Heart left ventricle (tissue), 16 donors: ENCODE data around the gene TTLL11. TPM values are rescaled to one million over a fixed set of nuclear protein-coding genes. Genes with fewer than 3 reads are reported as not detected.

Experiments used
- ATAC-seq, 4 donors: fragments of 200-7000 bp; cut with Tn5 transposase; one replicate each; pipeline ENCODE4 v1.9.1; 2020 to 2022; ENCODE audit warnings: moderate library complexity in 4 of 4, mild to moderate bottlenecking in 3 of 4, moderate number of reproducible peaks in 1 of 4
- DNase-seq, 5 donors: peaks; one replicate each; pipeline ENCODE4 v3.0.0-alpha.2; 2020
- H3K27ac ChIP-seq, 12 donors: fragments of 200-600 bp; sonication (generic) in 4 of 12; one replicate each; pipeline versions ENCODE4 v1.5.0 to v1.8.0; 2016 to 2022; ENCODE audit warnings: mild to moderate bottlenecking in 2 of 12
- H3K27me3 ChIP-seq, 9 donors: fragments of 200-600 bp; sonication (generic) in 2 of 9; one replicate each; pipeline versions ENCODE4 v1.5.1 to v1.8.0; 2016 to 2022; ENCODE audit warnings: mild to moderate bottlenecking in 3 of 9
- H3K36me3 ChIP-seq, 9 donors: fragments of 200-600 bp; sonication (generic) in 2 of 9; one replicate each; pipeline versions ENCODE4 v1.5.0 to v1.8.0; 2018 to 2022; ENCODE audit warnings: mild to moderate bottlenecking in 2 of 9
- H3K4me1 ChIP-seq, 12 donors: fragments of 200-600 bp; sonication (generic) in 4 of 12; one replicate each; pipeline versions ENCODE4 v1.5.0 to v1.8.0; 2016 to 2022; ENCODE audit warnings: mild to moderate bottlenecking in 3 of 12
- H3K4me3 ChIP-seq, 12 donors: fragments of 200-600 bp; sonication (generic) in 4 of 12; one replicate each; pipeline versions ENCODE4 v1.5.0 to v1.8.0; 2017 to 2022; ENCODE audit warnings: mild to moderate bottlenecking in 9 of 12, moderate library complexity in 4 of 12
- H3K9me3 ChIP-seq, 12 donors: fragments of 200-600 bp; sonication (generic) in 4 of 12; one replicate each; pipeline versions ENCODE4 v1.5.0 to v1.8.0; 2016 to 2022; ENCODE audit warnings: mild to moderate bottlenecking in 1 of 12
- CTCF ChIP-seq, 12 donors: fragments of 200-600 bp; sonication (generic) in 4 of 12; IDR thresholded peaks; one replicate each; pipeline versions ENCODE4 v1.5.0 to v1.8.0; 2018 to 2022; ENCODE audit warnings: antibody characterized with exemption in 12 of 12, mild to moderate bottlenecking in 5 of 12
- POLR2A ChIP-seq, 2 donors: fragments of 450-650 bp; IDR thresholded peaks; one replicate each; pipeline ENCODE4 v1.6.1; 2017; ENCODE audit warnings: antibody characterized with exemption in 2 of 2, mild to moderate bottlenecking in 2 of 2, moderate library complexity in 2 of 2
- WGBS, 4 donors: extraction: QIAGEN DNeasy Blood & Tissue Kit in 2 of 4; methylation state at CpG; one replicate each; pipeline versions ENCODE4 v1.1.5 to v1.1.7; 2013 to 2018; 5-methylcytosine and 5-hydroxymethylcytosine counted together
- intact Hi-C, 10 donors: fragments of 100-400 bp; cut with DNase I; formaldehyde crosslinking; loops; one replicate each; pipeline versions ENCODE4 v1.11.1 to v1.14.2; 2022
- polyA plus RNA-seq, 2 donors: library from polyadenylated mRNA; stranded (reverse); fragments of 200-250 nt; gene quantifications; one replicate each; pipeline ENCODE4 v1.2.3, GENCODE V29; 2013
- total RNA-seq, 9 donors: library from RNA; depleted of rRNA in 2 of 9; stranded (reverse); fragments of >200 nt in 2 of 9; fragmentation: NEBNext Ultra II Directional in 3 of 9; extraction: Animal tissue kit (Norgen Biotek cat#: 25700) in 3 of 9; gene quantifications; one replicate each; pipeline versions ENCODE4 v1.1.0 to v1.2.4, GENCODE V29; 2016 to 2023
- donor health status: ischemic (EF 13 %, LVEDD 7.1; RV severe dilation, severe dysfunction).
- donor health status: healthy with polysubstance abuse.
- donor health status: DM: no; HTN: yes; CAD: no.
- donor health status: DM: no; HTN: no; CAD: no.
- donor health status: ischemic (EF 25% LVEDD 6.9; RV normal size, moderate dysfunction).
- donor health status: ischemic (EF 25% LVEDD 5.7; RV mildly dilated, moderate dysfunction).
- donor health status: healthy.
- donor health status: DM: yes; HTN: yes; CAD: no.
- donor health status: ischemic (EF 35%, LVEDD 5.7; RV mildly dilated, moderate dysfunction).
- donor health status: nonischemic (EF 11% LVEDD 7.7; RV severe dilation, severe dysfunction).
- donor health status: DM: yes; HTN: yes; CAD: no.
- donor health status: PGD.
- donor health status: ischemic (EF 29% LVEDD 5.4; RV normal size, mild dysfunction).
- donor health status: nonischemic (EF 23%, LVEDD 6.1; RV moderate dilation, normal function).

Gene TTLL11
- total and polyA plus RNA-seq, 11 donors, result 2.7 to 10.9 (median 7.9) TPM

- TF ChIP-seq CTCF (IDR thresholded peaks at IDR 0.05), result no peak
- ATAC-seq (no peak), DNase-seq (peak in 1 of 5 donors; percentile 5)
- Histone ChIP-seq H3K27me3 (no peaks in the 10 kb centered on the region), H3K36me3 (peaks cover 11 to 86% (median 67%) of the 10 kb centered on the region in 9 donors), H3K4me1 (peaks cover 0 to 67% (median 24%) of the 10 kb centered on the region in 12 donors), H3K9me3 (peaks cover 0 to 5% (median 0%) of the 10 kb centered on the region in 12 donors), H3K27ac (peak overlapping the region in 2 of 12 donors; percentile 69 to 76), H3K4me3 (no peak overlapping the region)
- intact Hi-C loops, result loop anchor here in 2 of 10 donors (1.0 to 5.0 kb wide), 2 partner anchors 11 to 85 kb away; no protein-coding TSS in a partner anchor
- 85 to 92% (median 88%) methylated on average over 8 of the region's 8 CpGs for WGBS, 4 donors
These were observed 316.1 kb downstream of the TTLL11 start for GRCh38 chr9:121776739-121777637.

DNA sequence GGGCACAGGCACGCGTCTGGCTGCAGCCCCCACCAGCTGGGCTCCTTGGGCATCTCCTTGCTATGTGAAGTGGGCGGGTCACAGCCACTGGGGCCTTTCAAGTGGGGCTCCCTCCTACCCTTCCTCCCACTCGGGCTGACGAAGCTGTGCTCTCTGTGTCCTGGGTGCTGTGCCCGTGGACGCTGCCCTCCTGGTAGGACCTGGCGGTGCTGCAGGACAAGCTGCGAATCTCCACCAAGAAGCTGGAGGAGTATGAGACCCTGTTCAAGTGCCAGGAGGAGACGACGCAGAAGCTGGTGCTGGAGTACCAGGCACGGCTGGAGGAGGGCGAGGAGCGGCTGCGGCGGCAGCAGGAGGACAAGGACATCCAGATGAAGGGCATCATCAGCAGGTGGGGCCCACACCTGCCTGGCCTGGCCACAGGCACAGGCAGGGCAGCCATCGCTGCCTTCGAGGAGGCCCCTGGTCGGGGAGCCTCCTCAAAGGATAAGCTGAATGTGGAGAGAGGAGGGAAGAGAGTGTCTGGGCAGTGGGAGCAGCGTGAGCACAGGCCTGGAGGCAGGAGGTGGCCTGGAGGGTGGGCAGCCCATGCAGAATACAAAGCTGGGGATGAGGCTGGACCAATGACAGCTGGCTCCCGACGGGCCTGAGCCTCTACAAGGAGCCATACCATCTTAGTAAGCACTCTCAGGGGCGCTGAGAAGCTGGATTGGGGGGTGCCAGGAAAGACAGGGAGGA is 316.9 kb downstream of the TTLL11 start:
- TF ChIP-seq POLR2A (IDR thresholded peaks at IDR 0.05) (no peak), CTCF (IDR thresholded peaks at IDR 0.05) (no peak)

DNA sequence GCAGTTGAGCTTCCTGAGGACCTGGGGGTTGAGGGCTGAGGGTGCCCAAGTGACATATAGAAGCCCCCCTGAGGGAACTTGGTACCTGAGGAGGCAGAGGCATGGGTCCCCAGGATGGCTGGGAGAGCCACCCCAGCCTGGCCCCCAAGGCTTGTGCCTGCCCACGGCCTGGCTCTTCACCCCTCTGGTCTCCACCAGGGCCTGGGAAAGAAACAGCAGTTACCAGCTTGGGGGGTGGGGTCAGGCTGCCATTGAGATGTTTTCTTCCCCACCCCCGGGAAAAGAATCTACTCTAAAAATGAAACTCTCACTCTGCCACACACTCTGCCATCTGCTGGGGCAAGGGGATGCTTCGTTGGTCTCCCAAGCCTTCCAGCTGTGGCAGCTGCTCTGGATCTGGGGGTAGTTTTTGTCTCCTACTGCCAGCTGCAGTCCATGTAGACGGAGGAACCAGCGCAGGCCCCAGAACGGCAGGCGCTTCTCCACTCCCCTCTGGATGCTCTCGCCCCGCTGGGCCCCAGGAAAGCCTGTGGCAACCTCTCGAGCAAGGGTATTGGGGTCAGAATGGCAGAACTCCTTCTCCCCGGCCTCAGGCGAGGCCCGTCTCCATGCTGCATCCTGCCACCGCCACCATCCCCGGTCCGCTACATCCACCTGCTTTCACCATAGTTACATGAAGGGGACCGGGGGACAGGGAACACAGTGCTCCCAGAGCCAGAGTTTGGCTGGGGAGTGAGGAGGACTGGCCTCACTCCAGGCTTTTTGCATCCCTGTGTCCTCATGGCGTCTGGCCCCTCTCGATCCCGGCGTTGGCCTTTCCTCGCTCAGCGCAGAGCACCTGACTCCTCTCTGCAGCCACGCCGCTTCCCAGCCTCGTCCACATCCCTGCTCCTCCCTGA is 318.1 kb downstream of the TTLL11 start:
- peaks cover 6 to 86% (median 69%) of the 10 kb centered on the region in 9 donors for H3K36me3 ChIP-seq
- H3K4me1 ChIP-seq, result peaks cover 0 to 75% (median 24%) of the 10 kb centered on the region in 12 donors
- H3K27me3 ChIP-seq, result no peaks in the 10 kb centered on the region
- ATAC-seq (no peak), DNase-seq (peak; percentile 6 to 51 (median 16))
- H3K9me3 ChIP-seq, result peaks cover 0 to 5% (median 0%) of the 10 kb centered on the region in 12 donors
- peak overlapping the region in 1 of 12 donors; percentile 77 for H3K27ac ChIP-seq
- intact Hi-C loops, result loop anchor here in 1 of 10 donors (5.0 kb wide), 1 partner anchor 87 kb away; no protein-coding TSS in a partner anchor
- WGBS, 4 donors, result 89 to 93% (median 91%) methylated on average over 25 to 26 of the region's 26 CpGs
- H3K4me3 ChIP-seq, result no peak overlapping the region
- TF ChIP-seq POLR2A (IDR thresholded peaks at IDR 0.05), result no peak
- no peak for TF ChIP-seq CTCF (IDR thresholded peaks at IDR 0.05)

More for the DNA sequence above, 316.9 kb downstream of the TTLL11 start:
- Histone ChIP-seq H3K4me1 (peaks cover 0 to 75% (median 29%) of the 10 kb centered on the region in 12 donors), H3K9me3 (peaks cover 0 to 5% (median 0%) of the 10 kb centered on the region in 12 donors), H3K27me3 (no peaks in the 10 kb centered on the region), H3K36me3 (peaks cover 6 to 86% (median 66%) of the 10 kb centered on the region in 9 donors), H3K4me3 (no peak overlapping the region), H3K27ac (peak overlapping the region in 1 of 12 donors; percentile 28)
- intact Hi-C loops, result loop anchor here in 2 of 10 donors (1.0 to 5.0 kb wide), 2 partner anchors 12 to 86 kb away; no protein-coding TSS in a partner anchor
- ATAC-seq (no peak), DNase-seq (peak in 4 of 5 donors; percentile 6 to 48 (median 18))
- 95 to 97% (median 96%) methylated on average over 18 to 23 of the region's 23 CpGs for WGBS, 4 donors
